ENCODE data around the gene UBE2C. TPM values are rescaled to one million over a fixed set of nuclear protein-coding genes. Genes with fewer than 3 reads are reported as not detected.
"Not testable (repeated sequence)": the region's sequence is repeated elsewhere in the genome, so short reads cannot be mapped to it uniquely, and the experiment has no call there.

UBE2C gene
- total RNA-seq, 1 experiment from 2014 or later, result 173 TPM

DNA sequence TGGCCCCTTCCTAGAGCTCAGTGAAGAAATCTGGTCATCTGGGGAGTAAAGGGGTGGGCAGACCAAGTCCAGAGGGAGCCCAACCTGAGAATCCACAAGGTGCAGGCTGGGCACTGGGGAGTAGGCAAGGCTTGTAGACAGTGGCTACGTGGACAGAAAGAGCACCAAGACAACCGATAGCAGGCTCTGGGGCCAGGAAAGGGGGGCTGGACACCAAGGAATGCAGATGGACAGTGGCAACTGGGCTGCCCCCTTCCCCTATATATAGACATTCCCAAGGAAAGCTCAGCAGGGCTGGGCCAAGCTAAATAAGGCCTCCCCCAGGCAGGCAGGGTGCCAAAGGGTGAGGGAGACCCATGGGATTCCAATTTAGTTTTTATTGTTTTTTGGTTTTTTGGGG lies 16.1 kb downstream of the UBE2C start:
- Histone ChIP-seq H3K4me1 (ENCODE audit: control insufficient read depth, insufficient read depth, low read length) (no peaks in the 10 kb centered on the region), H3K36me3 (ENCODE audit: control insufficient read depth, insufficient read depth, low read length) (no peaks in the 10 kb centered on the region), H3K9me3 (ENCODE audit: control insufficient read depth, insufficient read depth, low read depth, low read length) (no peaks in the 10 kb centered on the region), H3K27ac (ENCODE audit: low read length) (no peak overlapping the region), H3K27me3 (ENCODE audit: control insufficient read depth, insufficient read depth, low read length) (no peaks in the 10 kb centered on the region), H3K4me3 (ENCODE audit: low read depth in 2 of 2, low read length in 2 of 2) (no peak overlapping the region)
- TF ChIP-seq, protein P1, sequence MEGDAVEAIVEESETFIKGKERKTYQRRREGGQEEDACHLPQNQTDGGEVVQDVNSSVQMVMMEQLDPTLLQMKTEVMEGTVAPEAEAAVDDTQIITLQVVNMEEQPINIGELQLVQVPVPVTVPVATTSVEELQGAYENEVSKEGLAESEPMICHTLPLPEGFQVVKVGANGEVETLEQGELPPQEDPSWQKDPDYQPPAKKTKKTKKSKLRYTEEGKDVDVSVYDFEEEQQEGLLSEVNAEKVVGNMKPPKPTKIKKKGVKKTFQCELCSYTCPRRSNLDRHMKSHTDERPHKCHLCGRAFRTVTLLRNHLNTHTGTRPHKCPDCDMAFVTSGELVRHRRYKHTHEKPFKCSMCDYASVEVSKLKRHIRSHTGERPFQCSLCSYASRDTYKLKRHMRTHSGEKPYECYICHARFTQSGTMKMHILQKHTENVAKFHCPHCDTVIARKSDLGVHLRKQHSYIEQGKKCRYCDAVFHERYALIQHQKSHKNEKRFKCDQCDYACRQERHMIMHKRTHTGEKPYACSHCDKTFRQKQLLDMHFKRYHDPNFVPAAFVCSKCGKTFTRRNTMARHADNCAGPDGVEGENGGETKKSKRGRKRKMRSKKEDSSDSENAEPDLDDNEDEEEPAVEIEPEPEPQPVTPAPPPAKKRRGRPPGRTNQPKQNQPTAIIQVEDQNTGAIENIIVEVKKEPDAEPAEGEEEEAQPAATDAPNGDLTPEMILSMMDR (IDR thresholded peaks at IDR 0.05), result no peak
- no peak for TF ChIP-seq TCF7L2 (IDR thresholded peaks at IDR 0.05; ENCODE audit: low read depth, low read length)
- TF ChIP-seq, protein P2, sequence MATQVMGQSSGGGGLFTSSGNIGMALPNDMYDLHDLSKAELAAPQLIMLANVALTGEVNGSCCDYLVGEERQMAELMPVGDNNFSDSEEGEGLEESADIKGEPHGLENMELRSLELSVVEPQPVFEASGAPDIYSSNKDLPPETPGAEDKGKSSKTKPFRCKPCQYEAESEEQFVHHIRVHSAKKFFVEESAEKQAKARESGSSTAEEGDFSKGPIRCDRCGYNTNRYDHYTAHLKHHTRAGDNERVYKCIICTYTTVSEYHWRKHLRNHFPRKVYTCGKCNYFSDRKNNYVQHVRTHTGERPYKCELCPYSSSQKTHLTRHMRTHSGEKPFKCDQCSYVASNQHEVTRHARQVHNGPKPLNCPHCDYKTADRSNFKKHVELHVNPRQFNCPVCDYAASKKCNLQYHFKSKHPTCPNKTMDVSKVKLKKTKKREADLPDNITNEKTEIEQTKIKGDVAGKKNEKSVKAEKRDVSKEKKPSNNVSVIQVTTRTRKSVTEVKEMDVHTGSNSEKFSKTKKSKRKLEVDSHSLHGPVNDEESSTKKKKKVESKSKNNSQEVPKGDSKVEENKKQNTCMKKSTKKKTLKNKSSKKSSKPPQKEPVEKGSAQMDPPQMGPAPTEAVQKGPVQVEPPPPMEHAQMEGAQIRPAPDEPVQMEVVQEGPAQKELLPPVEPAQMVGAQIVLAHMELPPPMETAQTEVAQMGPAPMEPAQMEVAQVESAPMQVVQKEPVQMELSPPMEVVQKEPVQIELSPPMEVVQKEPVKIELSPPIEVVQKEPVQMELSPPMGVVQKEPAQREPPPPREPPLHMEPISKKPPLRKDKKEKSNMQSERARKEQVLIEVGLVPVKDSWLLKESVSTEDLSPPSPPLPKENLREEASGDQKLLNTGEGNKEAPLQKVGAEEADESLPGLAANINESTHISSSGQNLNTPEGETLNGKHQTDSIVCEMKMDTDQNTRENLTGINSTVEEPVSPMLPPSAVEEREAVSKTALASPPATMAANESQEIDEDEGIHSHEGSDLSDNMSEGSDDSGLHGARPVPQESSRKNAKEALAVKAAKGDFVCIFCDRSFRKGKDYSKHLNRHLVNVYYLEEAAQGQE (IDR thresholded peaks at IDR 0.05; ENCODE audit: insufficient read depth in 1 of 2, low read depth in 2 of 2, low read length in 1 of 2), result no peak
- no peak for TF ChIP-seq SIN3A (IDR thresholded peaks at IDR 0.05; ENCODE audit: borderline replicate concordance, insufficient read depth, low read depth, low read length)
- no peak for TF ChIP-seq POLR2AphosphoS5 (IDR thresholded peaks at IDR 0.05; ENCODE audit: low read depth, low read length)
- no peak for DNase-seq (ENCODE audit: low read depth, low spot score)
- ChIA-PET CTCF (no interaction called here), POLR2A (interaction anchor here (0.5 to 0.6 kb wide), 2 partner anchors 39 to 57 kb away, joined by 3 to 7 read pairs; no protein-coding TSS in a partner anchor)
- in situ Hi-C loops (cut with HindIII; ENCODE audit: low pct_unique_long_range_greater_than_20kb, low sequenced_read_pairs), result no loop called here
- intact Hi-C loops (cut with micrococcal nuclease; ENCODE audit: unreplicated experiment), result no loop called here
- ATAC-seq, result no peak
- no TSS peak for BruUV-seq (replicated peaks)

DNA sequence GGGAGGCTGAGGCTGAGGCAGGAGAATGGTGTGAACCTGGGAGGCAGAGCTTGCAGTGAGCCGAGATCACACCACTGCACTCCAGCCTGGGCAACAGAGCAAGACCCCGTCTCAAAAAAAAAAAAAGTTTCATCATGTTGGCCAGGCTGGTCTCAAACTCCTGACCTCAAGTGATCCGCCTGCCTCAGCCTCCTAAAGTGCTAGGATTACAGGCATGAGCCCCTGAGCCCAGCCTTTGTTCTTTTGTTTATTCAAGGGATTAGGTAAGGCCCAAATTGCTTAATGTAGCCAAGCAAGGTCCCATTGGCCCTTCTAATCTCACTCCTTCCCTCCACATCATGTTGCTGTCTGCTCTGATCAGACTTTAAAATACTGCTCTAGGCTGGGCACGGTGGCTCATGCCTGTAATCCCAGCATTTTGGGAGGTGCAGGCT lies 17.2 kb downstream of the UBE2C start:
- in situ Hi-C loops (cut with HindIII; ENCODE audit: low pct_unique_long_range_greater_than_20kb, low sequenced_read_pairs), result not testable (repeated sequence)
- CTCF ChIA-PET, result interaction anchor here (0.6 kb wide), 1 partner anchor 16 kb away, joined by 3 read pairs; no protein-coding TSS in a partner anchor

DNA sequence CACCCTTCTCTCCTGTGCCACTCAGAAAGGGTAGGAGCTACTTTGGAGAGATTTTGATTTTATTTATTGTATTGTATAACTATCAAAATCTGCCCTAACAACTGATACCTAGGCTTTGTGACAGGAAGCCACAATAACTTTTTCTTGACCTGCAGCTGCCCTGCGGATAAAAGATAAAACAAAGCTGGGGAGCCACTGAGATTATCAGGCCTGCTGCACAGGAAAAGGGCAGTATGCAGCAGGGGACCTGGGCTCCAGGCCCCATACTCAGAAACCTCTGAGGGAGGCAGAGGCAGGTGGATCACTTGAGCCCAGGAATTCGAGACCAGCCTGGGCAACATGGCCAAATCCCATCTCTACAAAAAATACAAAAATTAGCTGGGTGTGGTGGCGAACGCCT lies 20.2 kb downstream of the UBE2C start:
- Histone ChIP-seq H3K4me1 (ENCODE audit: control insufficient read depth, insufficient read depth, low read length) (peaks cover 17% of the 10 kb centered on the region), H3K9me3 (ENCODE audit: control insufficient read depth, insufficient read depth, low read depth, low read length) (no peaks in the 10 kb centered on the region), H3K27ac (ENCODE audit: low read length) (peak overlapping the region; percentile 88; the same call in 1 of the 2 replicates), H3K27me3 (ENCODE audit: control insufficient read depth, insufficient read depth, low read length) (no peaks in the 10 kb centered on the region), H3K4me3 (ENCODE audit: low read depth in 2 of 2, low read length in 2 of 2) (no peak overlapping the region), H3K36me3 (ENCODE audit: control insufficient read depth, insufficient read depth, low read length) (no peaks in the 10 kb centered on the region; the same call in 1 of the 2 replicates)
- in situ Hi-C loops (cut with HindIII; ENCODE audit: low pct_unique_long_range_greater_than_20kb, low sequenced_read_pairs) (no loop called here), intact Hi-C loops (cut with micrococcal nuclease; ENCODE audit: unreplicated experiment) (no loop called here)
- TF ChIP-seq, protein P1 (IDR thresholded peaks at IDR 0.05), result no peak
- TF ChIP-seq POLR2AphosphoS5 (IDR thresholded peaks at IDR 0.05; ENCODE audit: low read depth, low read length), result no peak
- no peak for TF ChIP-seq SIN3A (IDR thresholded peaks at IDR 0.05; ENCODE audit: borderline replicate concordance, insufficient read depth, low read depth, low read length)
- TF ChIP-seq, protein P2 (IDR thresholded peaks at IDR 0.05; ENCODE audit: insufficient read depth in 1 of 2, low read depth in 2 of 2, low read length in 1 of 2), result no peak
- TF ChIP-seq TCF7L2 (IDR thresholded peaks at IDR 0.05; ENCODE audit: low read depth, low read length), result no peak
- BruUV-seq (replicated peaks), result no TSS peak
- ChIA-PET POLR2A (no interaction called here), CTCF (no interaction called here)
- ATAC-seq, result no peak
- no peak for DNase-seq (ENCODE audit: low read depth, low spot score)

More for the DNA sequence above, 17.2 kb downstream of the UBE2C start:
- H3K4me3 ChIP-seq (ENCODE audit: low read depth in 2 of 2, low read length in 2 of 2); intact Hi-C loops (cut with micrococcal nuclease; ENCODE audit: unreplicated experiment); BruUV-seq (replicated peaks); H3K27ac ChIP-seq (ENCODE audit: low read length); H3K9me3 ChIP-seq (ENCODE audit: control insufficient read depth, insufficient read depth, low read depth, low read length); H3K4me1 ChIP-seq (ENCODE audit: control insufficient read depth, insufficient read depth, low read length); DNase-seq (ENCODE audit: low read depth, low spot score); H3K27me3 ChIP-seq (ENCODE audit: control insufficient read depth, insufficient read depth, low read length); ATAC-seq; POLR2A ChIA-PET; H3K36me3 ChIP-seq (ENCODE audit: control insufficient read depth, insufficient read depth, low read length): not testable (repeated sequence)
